Choroid plexus epithelial cell (primary cell): ENCODE data around the gene AP5B1.

Experiments
- DNase-seq: peaks from one replicate; pipeline ENCODE4 v3.0.0-alpha.2; 2010; ENCODE audit warnings: low read depth
- H3K4me3 ChIP-seq: 2 replicates; pipeline ENCODE4 v1.5.1; 2011; ENCODE audit warnings: low read depth, mild to moderate bottlenecking, control low read depth, low read length, moderate library complexity
- TF ChIP-seq, protein P1 (sequence below): conservative IDR thresholded peaks from 2 replicates; pipeline ENCODE4 v1.5.1; 2011; ENCODE audit warnings: low read depth, mild to moderate bottlenecking, control low read depth, inconsistent platforms, low read length, moderate library complexity

Gene AP5B1

GRCh38 chr11:65801153-65801987, 20.6 kb upstream of the AP5B1 start:
- no peak overlapping the region for H3K4me3 ChIP-seq
- no peak for DNase-seq
- TF ChIP-seq, protein P1, sequence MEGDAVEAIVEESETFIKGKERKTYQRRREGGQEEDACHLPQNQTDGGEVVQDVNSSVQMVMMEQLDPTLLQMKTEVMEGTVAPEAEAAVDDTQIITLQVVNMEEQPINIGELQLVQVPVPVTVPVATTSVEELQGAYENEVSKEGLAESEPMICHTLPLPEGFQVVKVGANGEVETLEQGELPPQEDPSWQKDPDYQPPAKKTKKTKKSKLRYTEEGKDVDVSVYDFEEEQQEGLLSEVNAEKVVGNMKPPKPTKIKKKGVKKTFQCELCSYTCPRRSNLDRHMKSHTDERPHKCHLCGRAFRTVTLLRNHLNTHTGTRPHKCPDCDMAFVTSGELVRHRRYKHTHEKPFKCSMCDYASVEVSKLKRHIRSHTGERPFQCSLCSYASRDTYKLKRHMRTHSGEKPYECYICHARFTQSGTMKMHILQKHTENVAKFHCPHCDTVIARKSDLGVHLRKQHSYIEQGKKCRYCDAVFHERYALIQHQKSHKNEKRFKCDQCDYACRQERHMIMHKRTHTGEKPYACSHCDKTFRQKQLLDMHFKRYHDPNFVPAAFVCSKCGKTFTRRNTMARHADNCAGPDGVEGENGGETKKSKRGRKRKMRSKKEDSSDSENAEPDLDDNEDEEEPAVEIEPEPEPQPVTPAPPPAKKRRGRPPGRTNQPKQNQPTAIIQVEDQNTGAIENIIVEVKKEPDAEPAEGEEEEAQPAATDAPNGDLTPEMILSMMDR, result no peak

DNA sequence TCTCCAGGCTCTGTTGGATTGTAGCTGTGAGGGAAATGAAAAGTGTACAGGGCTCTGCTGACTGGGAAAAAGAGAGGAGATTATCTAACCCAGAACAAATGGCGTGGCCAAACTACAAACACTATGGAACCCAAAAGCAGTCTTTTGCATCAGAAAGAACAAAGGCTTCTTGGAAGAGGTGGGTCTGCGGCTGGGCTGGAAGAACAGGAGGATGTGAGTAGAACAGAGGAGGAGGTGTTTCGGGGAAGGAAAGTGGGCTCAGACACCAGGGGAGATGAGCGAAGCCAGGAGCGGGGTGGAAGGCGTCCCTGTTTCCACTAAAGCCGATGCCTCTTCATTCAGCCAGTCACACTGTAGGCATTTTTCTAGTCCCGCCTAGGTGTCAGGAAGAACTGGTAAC, 18.1 kb upstream of the AP5B1 start:
- TF ChIP-seq, protein P1, result no peak
- H3K4me3 ChIP-seq, result no peak overlapping the region
- DNase-seq, result no peak

- TF ChIP-seq, protein P1, result no peak
- no peak overlapping the region for H3K4me3 ChIP-seq
- no peak for DNase-seq
Observed at GRCh38 chr11:65797711-65798110, 16.9 kb upstream of the AP5B1 start.

- H3K4me3 ChIP-seq, result no peak overlapping the region
- no peak for DNase-seq
- TF ChIP-seq, protein P1, result no peak
Observed at GRCh38 chr11:65796726-65797601, 16.2 kb upstream of the AP5B1 start.

DNA sequence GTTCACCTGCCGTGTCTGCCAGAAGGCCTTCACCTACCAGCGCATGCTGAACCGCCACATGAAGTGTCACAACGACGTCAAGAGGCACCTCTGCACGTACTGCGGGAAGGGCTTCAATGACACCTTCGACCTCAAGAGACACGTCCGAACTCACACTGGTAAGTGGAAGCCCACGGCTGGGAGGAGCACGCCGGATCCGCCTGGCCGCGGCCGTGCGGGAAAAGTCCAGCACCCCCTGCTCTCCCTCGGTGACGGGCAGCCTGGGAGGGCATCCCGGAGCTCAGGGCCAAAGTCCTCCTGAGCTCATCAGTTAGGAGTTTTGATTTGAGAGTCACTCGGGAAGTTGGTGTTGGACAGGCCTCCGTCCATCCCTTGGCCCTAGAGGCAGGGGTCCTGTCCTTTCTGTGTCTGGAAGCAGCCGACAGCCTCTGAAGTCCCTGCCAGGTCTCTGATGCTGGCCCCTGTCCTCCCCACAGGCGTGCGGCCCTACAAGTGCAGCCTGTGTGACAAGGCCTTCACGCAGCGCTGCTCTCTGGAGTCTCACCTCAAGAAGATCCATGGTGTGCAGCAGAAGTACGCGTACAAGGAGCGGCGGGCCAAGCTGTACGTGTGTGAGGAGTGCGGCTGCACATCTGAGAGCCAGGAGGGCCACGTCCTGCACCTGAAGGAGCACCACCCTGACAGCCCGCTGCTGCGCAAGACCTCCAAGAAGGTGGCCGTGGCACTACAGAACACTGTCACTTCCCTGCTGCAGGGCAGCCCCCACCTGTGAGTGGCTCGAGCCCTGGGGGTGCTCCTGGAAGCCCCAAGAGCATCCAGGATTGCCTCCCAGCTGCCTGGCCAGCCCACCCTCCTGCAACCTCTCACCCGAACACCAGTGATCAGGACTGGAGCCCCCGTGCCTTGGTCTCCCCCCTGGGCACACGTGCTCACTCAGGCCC, 14.1 kb upstream of the AP5B1 start:
- no peak overlapping the region for H3K4me3 ChIP-seq
- DNase-seq, result no peak
- TF ChIP-seq, protein P1, result no peak

- H3K4me3 ChIP-seq, result no peak overlapping the region
- no peak for DNase-seq
- TF ChIP-seq, protein P1, result no peak
Observed at GRCh38 chr11:65793625-65794400, 13.0 kb upstream of the AP5B1 start.
